ENCODE measurements around the gene SRPK2.
A peak's percentile ranks its signal among the peaks of the same experiment; 100 is the strongest.
"Not testable (repeated sequence)": the region's sequence is repeated elsewhere in the genome, so short reads cannot be mapped to it uniquely, and the experiment has no call there.

Gene SRPK2

GRCh38 chr7:105369944-105370343 lies 18.8 kb downstream of the SRPK2 start:
- DNase-seq: no peak

DNA sequence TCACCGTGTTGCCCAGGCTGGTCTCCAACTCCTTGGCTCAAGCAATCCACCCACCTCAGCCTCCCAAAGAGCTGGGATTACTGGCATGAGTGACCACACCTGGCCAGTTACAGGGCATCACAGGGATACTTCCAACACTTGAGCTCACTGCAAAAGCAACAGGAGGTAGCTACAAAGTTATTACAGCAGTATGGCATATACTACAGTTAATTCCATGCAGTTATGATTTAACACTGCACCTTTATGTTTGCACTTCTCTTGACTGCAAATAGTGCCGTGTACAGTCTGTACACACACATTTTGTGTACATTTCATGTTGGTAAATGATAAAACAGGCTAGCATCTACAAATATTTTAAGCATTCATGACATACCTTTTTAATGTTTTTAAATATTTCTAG lies 21.3 kb downstream of the SRPK2 start:
- DNase-seq: no peak

- no peak for DNase-seq
Observed at GRCh38 chr7:105365541-105366534, 22.9 kb downstream of the SRPK2 start.

- DNase-seq: no peak
Observed at GRCh38 chr7:105364684-105365083, 24.0 kb downstream of the SRPK2 start.

- DNase-seq: not testable (repeated sequence)
Observed at GRCh38 chr7:105363657-105364056, 25.1 kb downstream of the SRPK2 start.

DNA sequence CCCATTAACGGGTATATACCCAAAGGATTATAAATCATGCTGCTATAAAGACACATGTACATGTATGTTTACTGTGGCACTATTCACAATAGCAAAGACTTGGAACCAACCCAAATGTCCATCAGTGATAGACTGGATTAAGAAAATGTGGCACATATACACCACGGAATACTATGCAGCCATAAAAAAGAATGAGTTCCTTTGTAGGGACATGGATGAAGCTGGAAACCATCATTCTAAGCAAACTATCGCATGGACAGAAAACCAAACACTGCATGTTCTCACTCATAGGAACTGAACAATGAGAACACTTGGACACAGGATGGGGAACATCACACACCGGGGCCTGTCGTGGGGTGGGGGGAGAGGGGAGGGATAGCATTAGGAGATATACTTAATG lies 26.0 kb downstream of the SRPK2 start:
- not testable (repeated sequence) for DNase-seq

GRCh38 chr7:105361995-105362394 lies 26.7 kb downstream of the SRPK2 start:
- not testable (repeated sequence) for DNase-seq

GRCh38 chr7:105360149-105360548 lies 28.6 kb downstream of the SRPK2 start:
- DNase-seq: not testable (repeated sequence)

GRCh38 chr7:105355701-105356100 lies 33.0 kb downstream of the SRPK2 start:
- DNase-seq: no peak

- DNase-seq: no peak
Observed at GRCh38 chr7:105354383-105354782, 34.3 kb downstream of the SRPK2 start.

DNA sequence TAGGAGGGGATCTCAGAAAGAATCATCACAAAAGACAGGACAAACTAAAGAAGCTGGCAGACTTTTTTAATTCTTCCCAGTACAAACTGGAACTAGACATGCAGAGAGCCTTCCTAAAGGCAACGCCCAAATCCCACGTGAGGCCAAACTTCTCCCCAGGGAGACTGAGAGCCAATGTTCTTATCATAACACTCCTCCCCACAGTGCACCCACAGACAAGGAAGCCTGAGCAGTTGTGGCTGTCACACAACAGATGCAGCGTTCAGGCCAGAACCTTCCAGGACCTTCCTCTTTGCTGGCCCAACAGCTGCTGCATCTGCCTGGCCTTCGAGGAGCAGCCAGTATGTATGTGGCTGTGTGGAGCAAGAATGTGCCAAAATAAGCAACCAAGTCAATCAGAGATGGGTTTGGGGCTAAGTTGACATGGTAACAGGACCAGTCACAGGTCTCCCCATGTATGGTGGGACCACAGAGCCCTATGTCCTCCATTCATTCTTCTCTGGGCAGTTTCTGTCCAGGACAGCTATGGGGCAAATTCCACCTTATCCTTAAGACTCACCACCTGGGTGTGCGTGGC lies 34.9 kb downstream of the SRPK2 start:
- DNase-seq: peak; percentile 19

GRCh38 chr7:105352901-105353668 lies 35.6 kb downstream of the SRPK2 start:
- no peak for DNase-seq

GRCh38 chr7:105352018-105352612 lies 36.6 kb downstream of the SRPK2 start:
- DNase-seq: peak; percentile 87

DNA sequence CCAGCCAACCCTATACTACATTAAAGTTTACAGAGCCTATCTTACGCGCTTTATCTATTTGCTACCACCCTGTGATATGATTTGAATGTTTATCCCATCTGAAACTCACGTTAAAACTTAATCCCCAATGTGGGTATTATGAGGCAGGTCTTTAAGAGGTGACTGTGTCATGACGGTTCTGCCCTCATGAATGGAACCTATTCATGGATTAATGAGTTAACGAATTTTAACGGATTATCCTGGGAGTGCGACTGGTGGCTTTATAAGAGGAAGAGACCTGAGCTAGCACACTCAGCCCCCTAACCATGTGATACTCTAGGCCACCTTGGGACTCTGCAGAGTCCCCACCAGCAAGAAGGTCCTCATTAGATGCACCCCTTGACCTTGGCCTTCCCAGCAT lies 37.8 kb downstream of the SRPK2 start:
- no peak for DNase-seq

- not testable (repeated sequence) for DNase-seq
Observed at GRCh38 chr7:105348177-105348576, 40.5 kb downstream of the SRPK2 start.

- DNase-seq: peak; percentile 63
Observed at GRCh38 chr7:105346593-105347322, 42.0 kb downstream of the SRPK2 start.

- DNase-seq: no peak
Observed at GRCh38 chr7:105346138-105346537, 42.6 kb downstream of the SRPK2 start.

DNA sequence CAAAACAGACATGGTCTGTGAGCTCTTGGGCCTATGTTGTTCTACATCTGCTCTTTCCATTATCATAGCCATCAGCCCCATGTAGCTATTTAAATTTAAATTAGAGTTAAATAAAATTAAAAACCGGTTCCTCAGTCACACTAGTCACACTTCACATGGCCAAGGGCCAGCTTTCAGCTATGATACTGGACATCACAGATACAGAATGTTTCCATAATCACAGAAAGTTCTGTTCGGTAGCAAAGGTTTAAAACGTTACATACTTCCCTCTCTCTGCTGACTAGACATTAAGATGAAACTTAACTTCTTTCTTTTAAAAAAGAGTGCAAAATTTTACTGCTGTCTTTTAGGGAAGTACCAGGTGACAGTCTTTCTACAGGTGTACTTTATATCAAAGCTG lies 43.0 kb downstream of the SRPK2 start:
- DNase-seq: no peak

GRCh38 chr7:105345003-105345402 lies 43.7 kb downstream of the SRPK2 start:
- DNase-seq: no peak

- no peak for DNase-seq
Observed at GRCh38 chr7:105339404-105340323, 49.1 kb downstream of the SRPK2 start.

DNA sequence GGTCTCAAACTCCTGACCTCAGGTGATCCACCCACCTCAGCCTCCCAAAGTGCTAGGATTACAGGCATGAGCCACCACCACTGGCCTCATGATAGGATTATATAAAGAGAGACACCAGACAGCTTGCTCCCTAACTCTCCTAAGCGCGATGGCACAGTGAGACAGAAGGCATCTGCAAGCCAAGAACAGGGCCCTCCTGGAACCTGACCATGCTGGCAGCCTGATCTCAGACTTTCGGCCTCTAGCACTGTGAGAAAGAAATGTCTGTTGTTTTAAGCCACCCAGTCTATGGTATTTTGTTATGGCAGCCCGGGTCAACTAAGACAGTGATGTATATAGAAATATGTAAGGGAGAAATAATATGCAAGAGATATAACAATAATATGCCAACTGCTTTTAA lies 51.2 kb downstream of the SRPK2 start:
- no peak for DNase-seq
